ENCODE results near the gene PCDHB2.
"Not testable (repeated sequence)": the region's sequence is repeated elsewhere in the genome, so short reads cannot be mapped to it uniquely, and the experiment has no call there.

PCDHB2 gene

GRCh38 chr5:141121985-141122384 is 27.6 kb downstream of the PCDHB2 start:
- TF ChIP-seq CTCF (IDR thresholded peaks at IDR 0.05; ENCODE audit: low read depth, low read length), result no peak
- DNase-seq (ENCODE audit: extremely low read depth, low read depth), result no peak

- DNase-seq (ENCODE audit: extremely low read depth, low read depth), result not testable (repeated sequence)
Measured at GRCh38 chr5:141123396-141124135, 29.2 kb downstream of the PCDHB2 start.

GRCh38 chr5:141127305-141127704 is 32.9 kb downstream of the PCDHB2 start:
- DNase-seq (ENCODE audit: extremely low read depth, low read depth), result no peak

GRCh38 chr5:141135030-141135717 is 40.8 kb downstream of the PCDHB2 start, which contains the start of gene PCDHB5:
PCDHB5 (plus strand) TSS chr5:141135206; CDS start chr5:141135435, 229 bp downstream.
- no peak for DNase-seq (ENCODE audit: extremely low read depth, low read depth)
- TF ChIP-seq CTCF (IDR thresholded peaks at IDR 0.05; ENCODE audit: low read depth, low read length), result peak; percentile 9

More at GRCh38 chr5:141127305-141127704, 32.9 kb downstream of the PCDHB2 start:
- TF ChIP-seq CTCF (IDR thresholded peaks at IDR 0.05; ENCODE audit: low read depth, low read length), result no peak

- TF ChIP-seq CTCF (IDR thresholded peaks at IDR 0.05; ENCODE audit: low read depth, low read length), result no peak
- DNase-seq (ENCODE audit: extremely low read depth, low read depth), result no peak
Measured at GRCh38 chr5:141135718-141136266, 41.4 kb downstream of the PCDHB2 start.

GRCh38 chr5:141137346-141137745 is 42.9 kb downstream of the PCDHB2 start:
- not testable (repeated sequence) for DNase-seq (ENCODE audit: extremely low read depth, low read depth)
